Measurements from ENCODE around the gene SVOP.

DNA sequence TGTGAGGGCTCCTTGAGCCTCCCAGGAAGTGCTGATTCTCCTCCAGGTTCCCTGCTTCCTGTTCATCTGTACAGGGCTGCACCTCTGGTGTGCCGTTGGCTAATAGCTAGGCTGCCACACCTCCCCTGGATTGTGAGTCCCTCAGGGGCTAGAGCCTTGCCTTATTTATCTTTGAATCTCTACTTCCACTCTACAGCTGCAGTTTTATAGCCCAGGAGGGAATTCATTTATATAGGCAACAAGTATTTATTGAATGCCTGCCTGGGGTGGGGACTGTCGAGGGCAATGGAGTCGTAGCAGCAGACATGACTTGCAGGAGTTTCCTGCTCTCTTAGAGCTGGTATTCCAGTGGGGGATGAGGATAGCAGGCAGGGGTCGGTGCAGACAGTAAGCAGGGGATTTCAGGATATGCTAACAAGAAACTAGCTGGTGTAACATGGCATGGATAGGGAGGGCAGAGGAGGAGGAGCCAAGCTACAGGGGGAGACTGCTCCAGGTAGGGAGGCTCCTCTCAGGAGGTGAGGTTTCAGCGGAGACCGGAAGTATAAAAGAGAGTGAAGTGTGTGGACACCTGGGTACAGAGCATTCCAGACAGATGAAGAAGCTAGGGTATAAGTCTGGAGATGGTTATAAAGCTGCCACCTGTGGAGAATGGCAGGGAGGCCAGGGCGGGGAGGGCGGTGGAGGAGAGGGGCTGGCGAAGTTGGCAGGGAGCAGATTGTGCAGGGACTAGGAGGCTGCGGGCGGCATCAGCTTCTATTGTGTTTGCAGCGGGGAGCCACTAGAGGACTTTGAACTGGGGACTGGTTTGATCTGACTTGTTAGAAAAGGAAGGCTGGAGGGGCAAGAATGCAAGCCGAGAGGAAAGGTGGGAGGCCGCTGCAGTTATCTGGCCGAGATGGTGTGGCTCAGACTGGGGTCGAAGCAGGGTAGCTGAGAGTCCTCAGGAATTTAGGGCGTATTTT is 48.7 kb upstream of the SVOP start:
- TF ChIP-seq CTCF (IDR thresholded peaks at IDR 0.05) (no peak), EZH2 (IDR thresholded peaks at IDR 0.05; ENCODE audit: borderline replicate concordance, insufficient read depth, low read depth, low read length, poor library complexity, severe bottlenecking) (no peak)

Data from B cell (primary cell).